NCI-H1930 (cell line): ENCODE data around the gene PRDM1.
"Not testable (repeated sequence)": the region's sequence is repeated elsewhere in the genome, so short reads cannot be mapped to it uniquely, and the experiment has no call there.

Experiments
- DNase-seq, 2 experiments: peaks; one replicate each; lab custom pipeline; 2025; lab: John Stamatoyannopoulos, UW

Gene PRDM1

DNA sequence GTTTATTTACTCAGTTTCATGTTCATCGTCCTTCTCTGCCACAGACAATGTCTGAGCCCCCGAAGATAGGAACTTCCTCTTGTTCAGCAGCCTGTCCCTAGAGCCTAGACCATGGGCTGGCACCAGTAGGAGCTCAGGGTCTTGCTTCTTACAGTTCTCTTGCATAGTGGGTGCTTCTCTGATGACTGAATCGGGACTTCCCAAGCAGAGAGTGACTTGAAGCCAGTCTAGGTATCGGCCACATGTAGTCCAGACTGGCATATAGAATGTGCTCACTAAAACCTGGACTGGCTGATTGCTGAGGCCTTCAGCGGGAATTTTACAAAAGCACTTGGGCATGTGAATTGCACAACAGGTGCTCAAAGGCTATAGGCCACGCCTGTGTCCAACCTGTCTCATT, 52.0 kb downstream of the PRDM1 start:
- DNase-seq = no peak

DNA sequence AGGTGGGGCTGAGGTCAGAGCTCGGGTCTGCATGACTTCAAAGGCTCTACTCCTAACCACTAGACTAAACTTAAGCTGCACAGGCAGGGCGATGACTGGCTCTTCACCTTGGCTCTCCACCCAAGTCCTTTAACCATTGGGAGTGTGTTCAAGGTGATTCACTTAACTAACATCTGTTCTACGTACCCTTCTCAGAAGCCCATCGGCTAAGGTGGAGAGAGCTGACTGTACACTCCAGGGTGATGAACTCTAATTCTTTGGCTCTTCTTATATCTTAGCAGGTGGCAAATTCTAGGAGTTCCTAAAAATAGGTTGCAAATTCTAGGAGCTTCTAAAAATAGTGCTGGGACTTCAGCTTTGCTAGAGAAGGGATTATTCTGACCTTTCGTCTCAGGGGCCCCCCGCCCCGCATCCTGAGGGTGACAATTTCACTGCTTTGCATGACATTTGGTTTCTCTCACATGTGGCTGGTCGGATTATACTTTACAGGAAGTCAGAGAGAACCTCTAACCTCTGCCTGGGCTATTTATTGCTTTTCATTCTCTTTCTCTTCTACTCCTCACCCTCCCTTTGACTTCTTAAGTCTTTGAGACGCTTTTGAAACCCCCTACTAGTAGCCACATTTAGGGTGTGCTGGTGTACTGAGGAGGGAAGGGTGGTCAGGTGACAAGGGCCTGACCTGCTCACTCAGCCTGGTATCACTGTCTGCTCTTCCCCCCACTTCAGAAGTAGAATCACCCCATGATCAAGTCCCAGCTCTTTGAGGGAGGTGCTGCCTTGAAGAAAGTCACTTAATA, 55.5 kb downstream of the PRDM1 start:
- no peak for DNase-seq

DNA sequence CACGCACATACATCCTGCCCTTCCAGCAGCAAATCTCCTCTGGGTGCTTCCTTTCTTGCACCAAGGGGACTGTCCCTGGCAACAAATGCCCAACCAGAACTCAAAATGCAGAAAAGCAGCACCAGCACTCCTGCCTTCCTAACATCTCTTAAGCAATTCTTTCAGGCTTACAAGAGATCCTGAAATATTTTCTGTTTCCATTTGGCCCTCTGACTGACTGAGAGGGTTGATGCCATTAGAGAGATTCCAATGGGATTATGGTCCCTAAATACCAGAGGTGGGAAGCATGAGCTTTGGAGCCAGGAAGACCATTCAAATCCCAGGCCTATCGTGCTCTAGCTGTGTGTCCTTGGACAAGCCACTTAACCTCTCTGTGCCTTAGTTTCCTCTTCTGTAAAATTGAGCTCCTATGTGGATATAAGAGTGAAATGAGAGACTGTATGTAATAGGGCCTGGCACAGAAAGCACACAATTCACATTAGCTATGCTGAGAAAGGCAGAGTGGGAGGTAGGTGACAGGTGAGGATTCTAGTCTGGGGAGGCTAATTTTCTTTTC, 56.8 kb downstream of the PRDM1 start:
- DNase-seq = no peak

DNA sequence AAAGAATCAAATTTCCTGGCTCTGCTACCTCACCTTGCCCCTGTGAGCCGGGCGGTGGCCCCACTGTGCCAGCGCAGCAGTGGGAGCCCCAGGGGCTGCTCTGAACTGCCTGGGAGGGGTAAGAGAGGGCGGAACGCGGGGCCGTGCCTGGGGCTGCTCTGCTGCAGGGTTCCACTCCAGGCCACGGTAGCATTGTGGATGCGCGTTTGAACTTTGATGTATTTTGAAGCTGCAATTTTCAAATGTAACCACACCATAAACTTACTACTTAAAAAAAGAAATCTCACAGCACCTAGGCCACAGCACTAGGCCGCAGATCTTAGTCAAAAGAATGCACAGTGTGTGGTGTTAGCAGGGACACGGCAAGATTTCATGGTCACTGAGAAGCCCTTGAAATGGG, 57.5 kb downstream of the PRDM1 start:
- DNase-seq = no peak

DNA sequence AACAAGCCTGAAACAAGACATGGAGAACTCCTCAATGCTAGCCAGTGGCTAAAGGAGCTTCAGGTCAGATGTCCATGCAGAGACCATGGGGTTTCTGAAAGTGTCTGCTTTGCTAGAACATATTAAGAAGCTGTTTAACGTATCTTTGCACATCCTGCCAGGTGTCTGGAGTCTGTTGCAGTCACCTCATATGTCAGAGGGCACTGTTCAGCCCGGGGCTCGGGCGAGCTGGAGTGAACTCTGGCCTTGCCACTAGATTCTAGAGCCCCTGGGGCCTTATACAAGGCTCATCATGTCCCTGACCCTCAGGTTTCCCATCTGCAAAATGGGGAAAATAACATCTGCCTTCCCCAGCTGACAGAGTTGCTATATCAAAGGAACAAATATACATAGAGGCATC, 59.0 kb downstream of the PRDM1 start:
- no peak for DNase-seq

DNA sequence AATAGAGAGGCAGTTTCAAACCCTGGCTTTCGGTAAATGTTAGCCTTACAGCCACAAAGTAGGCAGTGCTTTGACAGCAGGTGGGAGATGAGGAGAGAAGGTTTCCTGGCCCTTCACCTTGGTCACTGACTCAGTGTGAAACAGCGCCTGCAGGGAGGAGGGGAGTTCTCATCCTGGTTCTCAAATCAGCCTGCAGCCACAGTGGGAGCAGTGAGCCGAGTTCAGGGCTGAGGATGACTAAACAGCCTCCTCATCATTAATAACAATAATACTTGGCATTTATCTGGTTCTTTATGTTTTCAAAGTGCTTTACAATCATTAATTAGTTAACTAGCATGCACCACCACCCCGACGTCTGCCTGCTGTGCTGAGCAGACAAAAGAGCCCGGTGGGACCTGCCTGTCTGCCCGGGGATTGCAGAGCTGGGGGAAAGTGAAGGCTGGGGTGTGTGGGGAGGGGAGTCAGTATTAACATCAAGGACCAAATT, 59.6 kb downstream of the PRDM1 start:
- DNase-seq = no peak

DNA sequence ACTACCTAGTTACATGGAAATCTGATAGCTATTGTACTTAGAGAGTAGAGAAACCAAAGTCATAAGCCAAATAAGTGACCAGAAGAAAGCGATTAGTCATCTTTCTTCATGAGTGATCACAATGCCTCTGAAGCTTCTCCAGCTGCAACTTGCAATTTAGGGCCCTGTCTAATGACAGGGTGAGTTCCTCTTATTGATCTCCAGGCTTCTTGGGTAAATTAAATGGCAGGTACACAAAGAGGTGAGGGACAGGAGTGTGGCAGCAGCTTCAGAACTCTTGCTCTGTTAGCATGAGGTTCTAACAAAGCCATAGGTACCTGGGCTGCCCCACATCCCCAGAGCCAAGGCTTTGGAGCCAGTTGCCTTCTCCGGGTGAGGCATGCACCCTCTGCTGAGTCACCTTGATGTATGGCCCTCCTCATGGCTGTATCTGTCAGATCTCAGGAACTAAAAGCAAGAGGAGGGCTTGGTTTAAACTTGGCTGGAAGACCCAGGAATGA, 60.8 kb downstream of the PRDM1 start:
- no peak for DNase-seq

DNA sequence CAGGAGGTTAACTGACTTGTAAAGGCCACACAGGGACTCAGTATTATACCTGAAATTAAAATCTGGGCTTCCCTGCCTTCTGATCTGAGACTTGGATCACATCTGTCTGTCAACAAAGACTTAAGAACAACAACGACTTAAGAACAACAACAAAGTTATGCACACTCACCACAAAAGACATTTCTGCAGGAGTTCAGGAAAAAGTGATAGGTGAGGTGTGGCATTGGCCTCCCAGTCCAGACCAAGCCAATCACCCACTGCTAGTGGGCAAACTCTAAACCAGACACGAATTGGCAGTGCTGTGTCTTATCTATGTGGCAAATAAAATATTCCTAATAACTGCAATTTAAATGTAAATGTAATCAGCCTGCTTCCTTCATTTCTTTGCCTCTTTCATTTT, 61.3 kb downstream of the PRDM1 start:
- no peak for DNase-seq

DNA sequence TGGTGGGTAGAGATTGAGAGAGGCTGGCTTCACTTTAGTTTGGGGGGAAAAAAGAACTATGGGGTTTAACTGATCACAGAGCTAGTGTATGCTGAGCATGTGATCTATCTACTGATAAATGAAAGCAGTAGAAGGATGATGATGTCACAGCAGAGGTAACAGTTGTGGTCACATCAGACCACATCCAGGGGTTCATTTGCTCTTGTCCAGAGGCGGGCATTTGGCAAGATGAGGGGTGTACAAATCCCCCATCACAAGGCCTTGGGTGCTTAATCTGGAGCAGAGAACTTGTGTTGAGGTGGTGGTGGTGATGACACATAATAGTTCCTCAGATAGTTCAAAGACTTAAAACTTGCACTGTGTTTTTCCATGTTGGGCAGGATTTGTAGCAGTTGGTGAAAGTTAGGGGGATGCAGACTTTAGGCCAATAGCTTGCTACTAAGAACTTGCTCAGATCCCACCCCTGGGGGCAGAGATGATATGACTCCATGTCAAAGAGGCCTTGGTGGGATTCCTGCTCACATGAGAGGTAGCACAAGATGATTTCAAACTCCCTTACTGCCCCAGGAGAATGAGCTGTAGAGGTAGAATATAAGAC, 63.4 kb downstream of the PRDM1 start:
- no peak for DNase-seq

DNA sequence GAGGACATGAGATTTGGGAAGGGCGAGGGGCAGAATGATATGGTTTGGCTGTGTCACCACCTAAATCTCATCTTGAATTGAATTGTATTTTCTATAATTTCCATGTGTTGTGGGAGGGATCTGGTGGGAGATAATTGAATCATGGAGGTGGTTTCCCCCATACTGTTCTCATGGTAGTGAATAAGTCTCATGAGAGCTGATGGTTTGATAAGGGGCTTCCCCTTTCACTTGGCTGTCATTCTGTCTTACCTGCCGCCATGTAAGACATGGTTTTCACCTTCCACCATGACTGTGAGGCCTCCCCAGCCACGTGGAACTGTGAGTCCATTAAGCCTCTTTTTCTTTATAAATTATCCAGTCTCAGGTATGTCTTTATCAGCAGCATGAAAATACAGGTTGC, 66.3 kb downstream of the PRDM1 start:
- not testable (repeated sequence) for DNase-seq

DNA sequence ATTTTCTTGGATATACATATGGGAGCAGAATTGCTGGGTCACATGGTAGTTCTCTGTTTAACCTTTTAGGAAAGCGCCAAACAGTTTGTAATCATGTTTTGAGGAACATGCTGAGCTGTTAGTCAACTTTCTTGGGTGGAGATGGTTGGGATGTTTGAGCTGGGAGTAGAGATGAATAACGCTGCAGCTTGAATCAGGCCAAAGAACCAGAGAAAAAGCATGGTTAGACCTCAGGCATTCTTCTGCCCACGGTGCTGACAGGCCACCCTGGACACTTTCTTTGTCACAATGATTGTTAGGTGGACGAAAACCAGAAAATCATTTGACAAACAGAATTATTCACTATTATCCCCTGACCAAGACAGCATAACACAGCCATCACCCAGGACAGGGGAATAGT, 66.8 kb downstream of the PRDM1 start:
- DNase-seq = no peak

DNA sequence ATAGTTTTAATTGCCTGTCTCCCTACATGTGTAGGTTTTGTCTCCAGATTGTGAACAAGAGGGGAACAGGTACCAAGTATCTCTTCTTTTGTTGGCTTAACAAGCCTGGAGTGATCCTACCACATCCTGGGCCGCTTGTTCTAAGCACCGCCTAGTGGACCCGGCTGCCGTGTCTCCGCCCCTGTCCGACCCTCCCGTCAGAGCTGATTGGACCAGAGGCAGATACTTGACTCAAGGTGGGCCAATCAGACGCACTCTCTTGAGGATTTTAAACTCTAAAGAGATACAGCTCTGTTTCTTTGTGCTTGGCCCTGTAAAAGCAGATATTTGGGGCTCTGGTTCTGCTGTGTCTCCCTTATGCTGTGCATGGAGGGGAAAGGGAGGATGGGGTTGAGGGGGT, 68.2 kb downstream of the PRDM1 start:
- no peak for DNase-seq

DNA sequence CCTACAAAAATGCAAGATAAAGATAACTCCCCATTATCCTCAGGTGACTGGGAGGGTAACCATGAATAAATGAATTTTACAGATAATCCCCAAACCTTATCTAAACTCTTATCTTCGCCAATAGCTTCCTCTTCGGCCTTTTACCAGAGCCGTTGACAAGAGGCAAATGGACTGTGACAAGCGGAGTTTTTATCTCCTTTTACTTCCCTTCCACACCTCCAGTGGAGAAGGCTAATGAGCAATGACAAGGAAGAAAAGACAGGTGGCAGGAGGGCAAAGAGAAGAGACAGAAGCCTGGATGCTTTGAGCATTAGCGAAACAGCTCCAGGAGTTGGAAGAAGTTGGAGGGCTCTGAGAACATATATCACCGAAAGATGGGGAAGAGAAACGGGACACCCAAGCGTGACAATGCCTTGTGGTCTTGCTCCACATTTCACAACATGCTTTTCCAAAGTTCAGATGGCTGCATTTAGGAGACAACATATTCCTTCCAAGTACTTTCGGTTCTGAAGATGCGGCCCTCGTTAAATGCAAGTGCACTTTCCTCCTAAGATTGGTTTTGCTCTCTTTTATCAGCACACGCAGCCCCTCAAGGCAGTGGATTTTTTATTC, 69.2 kb downstream of the PRDM1 start:
- DNase-seq = no peak

DNA sequence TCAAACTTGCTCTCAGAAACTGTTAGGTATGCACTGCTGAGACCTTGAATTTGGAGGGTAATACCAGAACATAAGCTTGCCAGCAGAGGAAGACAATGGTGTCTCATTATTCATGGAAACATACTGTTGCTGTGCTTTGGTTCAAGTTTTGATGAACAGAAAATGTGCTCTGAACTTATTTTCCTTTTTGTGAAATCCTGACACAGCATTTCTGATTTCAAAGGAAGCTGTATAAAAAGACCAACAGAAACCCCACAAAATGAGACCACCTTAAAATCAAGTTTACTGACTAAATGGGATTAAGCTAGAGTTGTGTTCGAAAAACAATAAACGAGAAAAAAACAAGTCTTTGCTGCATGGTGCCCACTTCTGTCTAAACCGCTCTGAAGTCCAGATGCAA, 70.3 kb downstream of the PRDM1 start:
- no peak for DNase-seq

DNA sequence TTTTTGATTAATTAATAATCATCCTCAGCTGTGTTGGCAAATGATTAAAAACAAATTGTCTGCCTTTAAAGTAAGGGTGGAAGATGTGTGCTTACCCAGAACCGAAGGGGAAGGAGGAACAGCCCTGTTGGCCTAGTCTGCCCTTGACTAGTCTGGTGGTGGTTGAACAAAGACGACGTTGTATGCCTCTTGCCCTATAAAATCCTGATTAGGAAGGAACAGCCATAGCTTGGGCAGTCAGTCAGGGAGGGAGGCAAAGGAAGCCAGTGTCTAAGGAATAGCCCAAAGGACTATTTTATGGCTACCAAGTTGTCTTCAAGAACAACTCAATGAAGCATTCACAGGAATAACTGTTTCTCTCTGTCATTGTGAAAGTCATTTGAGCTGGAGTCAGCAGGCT, 70.7 kb downstream of the PRDM1 start:
- DNase-seq = no peak

DNA sequence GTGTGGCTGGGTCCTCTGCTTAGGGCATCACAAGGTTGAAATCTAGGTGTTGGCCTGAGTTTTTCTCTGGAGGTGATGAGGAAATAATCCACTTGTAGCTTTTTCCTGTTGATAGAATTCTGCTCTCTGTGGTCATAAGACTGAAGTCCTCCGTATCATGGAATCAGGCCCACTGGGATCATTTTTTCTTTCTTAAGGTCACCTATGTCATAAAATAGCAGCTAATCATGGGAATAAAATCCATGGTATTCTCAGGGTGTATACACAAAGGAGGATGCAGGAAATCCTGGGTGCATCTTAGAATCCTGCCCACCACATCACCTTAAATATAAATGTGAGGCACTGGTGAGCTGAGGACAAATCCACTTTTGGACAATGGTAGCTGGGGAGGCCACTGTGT, 72.7 kb downstream of the PRDM1 start:
- DNase-seq = no peak
